PC-9 (cell line): ENCODE measurements around the gene EEPD1. TPM values are rescaled to one million over a fixed set of nuclear protein-coding genes. Genes with fewer than 3 reads are reported as not detected.

Experiments
- BruUV-seq: library from RNA; stranded (reverse); fragments of 400-500 nt; replicated peaks from 2 replicates; lab custom pipeline; 2021; lab: Mats Ljungman, UMichigan
- CTCF ChIA-PET: fragments of 300-600 bp; sonication (Branson Sonifier 250); formaldehyde crosslinking; loops from one replicate; lab custom pipeline; 2022; ENCODE audit warnings: antibody characterized with exemption; lab: Charles Lee
- POLR2A ChIA-PET: fragments of 300-600 bp; sonication (Branson Sonifier 250); formaldehyde crosslinking; loops from one replicate; lab custom pipeline; 2022; ENCODE audit warnings: antibody characterized with exemption; ENCODE audit not compliant: unreplicated experiment; lab: Charles Lee
- DNase-seq, 2 experiments: peaks; one replicate each; pipeline versions ENCODE4 v3.0.0 to v3.0.0-alpha.2; 2015 to 2022; ENCODE audit warnings: mixed read lengths in 1 of 2
- H2AFZ ChIP-seq: fragments of 200-600 bp; sonication (generic); 2 replicates; pipeline ENCODE4 v1.8.1; 2017; ENCODE audit warnings: antibody characterized with exemption
- H3F3A ChIP-seq: fragments of 200-600 bp; sonication (generic); 2 replicates; pipeline ENCODE4 v1.8.1; 2017; ENCODE audit warnings: antibody characterized with exemption, mild to moderate bottlenecking, low read depth; ENCODE audit not compliant: insufficient read depth
- H3K27ac ChIP-seq: fragments of 200-600 bp; sonication (generic); 2 replicates; pipeline ENCODE4 v1.6.1; 2016; ENCODE audit warnings: mixed run types
- H3K27me3 ChIP-seq: fragments of 200-600 bp; sonication (generic); 2 replicates; pipeline ENCODE4 v1.6.1; 2016; ENCODE audit warnings: low read depth, mixed run types; ENCODE audit not compliant: insufficient read depth
- H3K36me3 ChIP-seq: fragments of 200-600 bp; sonication (generic); 2 replicates; pipeline ENCODE4 v1.6.1; 2016; ENCODE audit warnings: low read depth, mixed run types
- H3K4me1 ChIP-seq: fragments of 200-600 bp; sonication (generic); replicated peaks from 2 replicates; pipeline ENCODE4 v1.6.1; 2016; ENCODE audit warnings: mixed run types; ENCODE audit not compliant: insufficient read depth
- H3K4me2 ChIP-seq: fragments of 200-600 bp; sonication (generic); 2 replicates; pipeline ENCODE4 v1.6.1; 2017; ENCODE audit warnings: mixed run types
- H3K4me3 ChIP-seq: fragments of 200-600 bp; sonication (generic); 2 replicates; pipeline ENCODE4 v1.6.1; 2016; ENCODE audit warnings: mixed run types
- H3K79me2 ChIP-seq: fragments of 200-600 bp; sonication (generic); 2 replicates; pipeline ENCODE4 v1.6.1; 2017; ENCODE audit warnings: low read depth, mixed run types
- H3K9me2 ChIP-seq: fragments of 200-600 bp; sonication (generic); 2 replicates; pipeline ENCODE4 v1.8.1; 2017; ENCODE audit warnings: mild to moderate bottlenecking; ENCODE audit not compliant: insufficient read depth
- H3K9me3 ChIP-seq: fragments of 200-600 bp; sonication (generic); 2 replicates; pipeline ENCODE4 v1.8.1; 2016; ENCODE audit warnings: low read depth; ENCODE audit not compliant: insufficient read depth
- H4K20me1 ChIP-seq: fragments of 200-600 bp; sonication (generic); 2 replicates; pipeline ENCODE4 v1.8.1; 2017; ENCODE audit not compliant: insufficient read depth
- EZH2 ChIP-seq: fragments of 200-600 bp; sonication (generic); IDR thresholded peaks from 2 replicates; pipeline ENCODE4 v1.8.0; 2017; ENCODE audit warnings: antibody characterized with exemption, low read depth
- intact Hi-C: fragments of 100-400 bp; cut with micrococcal nuclease; formaldehyde crosslinking; loops from one replicate; pipeline ENCODE4 v1.10.0; 2022; ENCODE audit not compliant: unreplicated experiment
- total RNA-seq: library from RNA; stranded (reverse); gene quantifications from 2 replicates; pipeline ENCODE4 v1.2.3, GENCODE V29; 2021
- TF ChIP-seq, protein P1 (sequence below): fragments of 200-600 bp; sonication (generic); conservative IDR thresholded peaks from 2 replicates; pipeline ENCODE4 v1.6.1; 2017; ENCODE audit warnings: mixed run types, antibody characterized with exemption, mild to moderate bottlenecking, moderate library complexity

The EEPD1 gene
- total RNA-seq, 1 experiment from 2014 or later, result 6.0 TPM

DNA sequence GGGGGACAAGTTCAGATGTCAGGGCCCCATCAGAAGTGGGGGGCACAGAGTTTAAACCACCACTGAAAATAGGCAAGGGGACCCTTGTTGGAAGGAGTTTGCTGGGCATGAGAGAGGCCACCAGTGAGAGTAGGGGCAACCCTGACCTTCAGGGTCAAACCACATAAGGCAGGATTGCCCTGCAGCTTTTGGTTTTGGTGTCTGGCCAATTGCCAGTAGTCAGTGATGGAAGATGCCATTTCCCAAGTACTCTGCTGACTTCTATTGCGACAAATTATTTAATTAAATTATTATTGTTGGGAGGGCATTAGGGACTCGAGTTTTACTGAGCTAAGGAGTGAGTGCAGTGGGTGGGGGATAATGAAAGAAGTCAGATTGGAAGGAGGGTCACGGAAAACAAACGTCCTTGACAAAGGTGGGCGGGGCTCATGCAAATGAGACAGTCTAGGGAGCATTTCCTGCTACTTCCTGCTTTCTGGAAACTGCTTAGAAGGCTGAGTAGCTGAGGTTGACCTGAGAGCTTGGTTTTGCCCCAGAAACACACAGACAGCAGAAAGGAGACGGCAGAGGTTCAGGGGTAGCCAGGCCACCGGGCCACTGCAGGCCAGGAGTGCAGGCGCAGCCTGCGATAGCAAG is 162.4 kb downstream of the EEPD1 start:
- no peak for DNase-seq
- H3K27me3 ChIP-seq, result no peaks in the 10 kb centered on the region
- TF ChIP-seq EZH2, result no peak
- TF ChIP-seq, protein P1, sequence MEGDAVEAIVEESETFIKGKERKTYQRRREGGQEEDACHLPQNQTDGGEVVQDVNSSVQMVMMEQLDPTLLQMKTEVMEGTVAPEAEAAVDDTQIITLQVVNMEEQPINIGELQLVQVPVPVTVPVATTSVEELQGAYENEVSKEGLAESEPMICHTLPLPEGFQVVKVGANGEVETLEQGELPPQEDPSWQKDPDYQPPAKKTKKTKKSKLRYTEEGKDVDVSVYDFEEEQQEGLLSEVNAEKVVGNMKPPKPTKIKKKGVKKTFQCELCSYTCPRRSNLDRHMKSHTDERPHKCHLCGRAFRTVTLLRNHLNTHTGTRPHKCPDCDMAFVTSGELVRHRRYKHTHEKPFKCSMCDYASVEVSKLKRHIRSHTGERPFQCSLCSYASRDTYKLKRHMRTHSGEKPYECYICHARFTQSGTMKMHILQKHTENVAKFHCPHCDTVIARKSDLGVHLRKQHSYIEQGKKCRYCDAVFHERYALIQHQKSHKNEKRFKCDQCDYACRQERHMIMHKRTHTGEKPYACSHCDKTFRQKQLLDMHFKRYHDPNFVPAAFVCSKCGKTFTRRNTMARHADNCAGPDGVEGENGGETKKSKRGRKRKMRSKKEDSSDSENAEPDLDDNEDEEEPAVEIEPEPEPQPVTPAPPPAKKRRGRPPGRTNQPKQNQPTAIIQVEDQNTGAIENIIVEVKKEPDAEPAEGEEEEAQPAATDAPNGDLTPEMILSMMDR, result no peak
- H3F3A ChIP-seq, result no peaks in the 10 kb centered on the region
- H3K9me2 ChIP-seq, result no peaks in the 10 kb centered on the region
- intact Hi-C loops, result no loop called here
- no peak overlapping the region for H3K4me3 ChIP-seq
- no TSS peak for BruUV-seq
- H3K4me2 ChIP-seq, result no peak overlapping the region
- ChIA-PET CTCF (no interaction called here), POLR2A (no interaction called here)
- H4K20me1 ChIP-seq, result no peaks in the 10 kb centered on the region
- H3K79me2 ChIP-seq, result no peaks in the 10 kb centered on the region
- H2AFZ ChIP-seq, result no peak overlapping the region
- H3K9me3 ChIP-seq, result no peaks in the 10 kb centered on the region
- no peaks in the 10 kb centered on the region for H3K36me3 ChIP-seq
- H3K4me1 ChIP-seq, result no peaks in the 10 kb centered on the region
- H3K27ac ChIP-seq, result no peak overlapping the region

DNA sequence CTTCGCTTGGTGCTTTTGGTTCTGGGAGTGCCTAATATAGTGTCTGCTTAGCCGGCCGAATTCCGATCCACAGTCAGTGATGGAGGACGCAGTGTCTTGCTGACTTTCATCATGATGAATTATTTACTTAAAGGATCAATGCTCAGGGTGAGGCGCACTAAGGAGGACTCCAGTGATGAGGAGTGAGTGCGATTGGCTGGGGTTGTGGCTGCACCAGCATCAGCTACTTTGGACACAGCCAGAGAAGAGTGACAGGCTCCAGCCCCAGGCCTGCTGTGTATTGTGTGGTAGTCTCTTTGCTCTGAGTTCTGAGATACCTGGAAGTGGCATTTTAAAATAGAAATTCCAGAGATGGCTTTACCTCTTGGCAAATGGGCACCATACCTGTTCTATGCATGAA is 163.3 kb downstream of the EEPD1 start:
- Histone ChIP-seq H4K20me1 (no peaks in the 10 kb centered on the region), H3K27me3 (no peaks in the 10 kb centered on the region), H3K4me2 (no peak overlapping the region), H3K36me3 (no peaks in the 10 kb centered on the region), H3K9me2 (no peaks in the 10 kb centered on the region), H3F3A (no peaks in the 10 kb centered on the region), H2AFZ (no peak overlapping the region), H3K4me1 (no peaks in the 10 kb centered on the region), H3K4me3 (no peak overlapping the region), H3K79me2 (no peaks in the 10 kb centered on the region), H3K9me3 (no peaks in the 10 kb centered on the region; the same call in 1 of the 2 replicates), H3K27ac (no peak overlapping the region)
- TF ChIP-seq EZH2, result no peak
- TF ChIP-seq, protein P1, result no peak
- POLR2A ChIA-PET, result no interaction called here
- intact Hi-C loops, result no loop called here
- BruUV-seq, result no TSS peak
- CTCF ChIA-PET, result no interaction called here
- no peak for DNase-seq

DNA sequence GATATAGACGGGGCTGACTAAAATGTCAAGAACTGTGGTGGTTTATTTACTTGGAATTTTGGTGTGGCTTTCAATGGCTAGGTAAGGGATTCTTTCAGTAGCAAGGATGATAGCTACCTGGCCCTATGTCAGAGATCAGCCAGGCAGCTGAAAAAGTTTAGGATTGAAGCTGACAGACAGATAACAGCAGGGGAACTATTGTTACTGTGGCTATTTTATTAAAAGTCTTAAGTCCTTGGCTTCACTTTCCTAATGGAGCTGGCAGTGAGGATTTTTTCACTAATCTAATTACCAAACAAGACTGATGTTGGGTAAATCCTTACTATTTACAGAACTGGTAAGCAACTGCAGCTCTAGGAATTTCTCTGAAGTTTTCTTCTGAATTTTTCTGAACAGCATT is 164.2 kb downstream of the EEPD1 start:
- Histone ChIP-seq H3K27me3 (no peaks in the 10 kb centered on the region), H3K36me3 (no peaks in the 10 kb centered on the region), H3K4me3 (no peak overlapping the region), H3F3A (no peaks in the 10 kb centered on the region), H2AFZ (no peak overlapping the region), H3K79me2 (no peaks in the 10 kb centered on the region), H4K20me1 (no peaks in the 10 kb centered on the region), H3K4me1 (no peaks in the 10 kb centered on the region), H3K27ac (no peak overlapping the region), H3K9me2 (no peaks in the 10 kb centered on the region), H3K4me2 (no peak overlapping the region), H3K9me3 (no peaks in the 10 kb centered on the region; the same call in 1 of the 2 replicates)
- BruUV-seq, result no TSS peak
- ChIA-PET CTCF (interaction anchor here (0.5 to 0.7 kb wide), 3 partner anchors 16 to 616 kb away, joined by 3 read pairs; no protein-coding TSS in a partner anchor), POLR2A (no interaction called here)
- no peak for DNase-seq
- TF ChIP-seq, protein P1, result no peak
- no peak for TF ChIP-seq EZH2
- intact Hi-C loops, result no loop called here
